A549 (cell line): ENCODE data around the gene HSD17B13. TPM values are rescaled to one million over a fixed set of nuclear protein-coding genes. Genes with fewer than 3 reads are reported as not detected.

ENCODE experiments used
- ATAC-seq, 2 experiments: fragments of 200-7000 bp in 1 of 2; fragments of >200 bp in 1 of 2; cut with Nextera tagmentation in 1 of 2; cut with Tn5 transposase in 1 of 2; 3 replicates each; pipeline versions ENCODE4 v1.8.0 to v1.9.1; 2018 to 2020; ENCODE audit warnings: mild to moderate bottlenecking in 1 of 2, moderate library complexity in 1 of 2
- CTCF ChIA-PET: fragments of 300-600 bp; sonication (Branson Sonifier 250); formaldehyde crosslinking; extraction: SDS; loops from one replicate; lab custom pipeline; 2021; ENCODE audit warnings: antibody characterized with exemption, inconsistent platforms; lab: Yijun Ruan, JAX
- POLR2A ChIA-PET: fragments of 350-600 bp; formaldehyde crosslinking; extraction: SDS; loops from one replicate; lab custom pipeline; 2021; ENCODE audit warnings: antibody characterized with exemption, inconsistent platforms; lab: Yijun Ruan, JAX
- DNase-seq, 2 experiments: peaks; one replicate each; pipeline versions ENCODE4 v3.0.0 to v3.0.0-alpha.2; 2011 to 2016; ENCODE audit warnings: low read depth in 1 of 2, low spot score in 1 of 2
- FAIRE-seq: peaks from 2 replicates; lab custom pipeline; 2011; peaks lifted over from hg19 to GRCh38; lab: Jason Lieb, UNC
- H3K27ac ChIP-seq, 2 experiments: fragments of >200 bp; sonication (Bioruptor Twin); formaldehyde crosslinking; 3 replicates each; pipeline ENCODE4 v1.5.1; 2016 to 2017
- H3K4me1 ChIP-seq: fragments of >200 bp; sonication (Bioruptor Twin); formaldehyde crosslinking; 3 replicates; pipeline ENCODE4 v1.6.1; 2016
- H3K4me2 ChIP-seq: fragments of >200 bp; sonication (Bioruptor Twin); formaldehyde crosslinking; 3 replicates; pipeline ENCODE4 v1.6.1; 2016
- H3K4me3 ChIP-seq: fragments of >200 bp; sonication (Bioruptor Twin); formaldehyde crosslinking; 3 replicates; pipeline ENCODE4 v1.5.1; 2016
- H3K9me3 ChIP-seq: fragments of >200 bp; sonication (Bioruptor Twin); formaldehyde crosslinking; 3 replicates; pipeline ENCODE4 v1.6.1; 2016
- BHLHE40 ChIP-seq: IDR thresholded peaks from 2 replicates; pipeline ENCODE4 v1.6.1; 2012; ENCODE audit warnings: low read depth, low read length, inconsistent platforms
- CBX8 ChIP-seq: fragments of 200-600 bp; sonication (generic); IDR thresholded peaks from 2 replicates; pipeline ENCODE4 v1.6.1; 2016
- CEBPB ChIP-seq, 2 experiments: fragments of >200 bp in 1 of 2; sonication (Bioruptor Twin) in 1 of 2; formaldehyde crosslinking in 1 of 2; IDR thresholded peaks; 2 replicates each; pipeline ENCODE4 v1.6.1; 2012 to 2016
- EHMT2 ChIP-seq: fragments of 200-600 bp; sonication (generic); IDR thresholded peaks from 2 replicates; pipeline ENCODE4 v1.6.1; 2016; ENCODE audit warnings: antibody characterized with exemption, low read depth, mild to moderate bottlenecking, moderate library complexity
- ELK1 ChIP-seq: fragments of 150-350 bp; IDR thresholded peaks from 2 replicates; pipeline ENCODE4 v1.6.1; 2014; ENCODE audit warnings: low read depth, mild to moderate bottlenecking, low read length
- FOXS1 ChIP-seq: fragments of 250-450 bp; sonication (Bioruptor Pico); IDR thresholded peaks from 2 replicates; pipeline ENCODE4 v1.5.0; 2020; ENCODE audit warnings: mild to moderate bottlenecking, moderate library complexity
- HDAC2 ChIP-seq: fragments of 200-600 bp; sonication (generic); IDR thresholded peaks from 2 replicates; pipeline ENCODE4 v1.6.1; 2016
- HEYL ChIP-seq: fragments of 250-450 bp; sonication (Bioruptor Pico); IDR thresholded peaks from 2 replicates; pipeline ENCODE4 v1.8.0; 2021; ENCODE audit warnings: mild to moderate bottlenecking, moderate library complexity
- HMGXB4 ChIP-seq: fragments of 250-450 bp; sonication (Bioruptor Pico); IDR thresholded peaks from 2 replicates; pipeline ENCODE4 v1.5.0; 2021; ENCODE audit warnings: mild to moderate bottlenecking, moderate library complexity, borderline replicate concordance
- HOXB13 ChIP-seq: fragments of 250-450 bp; sonication (Bioruptor Pico); IDR thresholded peaks from 2 replicates; pipeline ENCODE4 v1.5.0; 2020; ENCODE audit warnings: low read depth, mild to moderate bottlenecking, moderate library complexity
- JUN ChIP-seq, 2 experiments: fragments of >200 bp; sonication (Bioruptor Twin); formaldehyde crosslinking; IDR thresholded peaks; 2 replicates in 1 of 2; 3 replicates in 1 of 2; pipeline ENCODE4 v1.6.1; 2016 to 2017
- MAFK ChIP-seq: fragments of 450-650 bp; IDR thresholded peaks from 2 replicates; pipeline ENCODE4 v1.6.1; 2014; ENCODE audit not compliant: partially characterized antibody
- MAX ChIP-seq: IDR thresholded peaks from 2 replicates; pipeline ENCODE4 v1.6.1; 2012
- MAZ ChIP-seq: fragments of 150-350 bp; IDR thresholded peaks from 2 replicates; pipeline ENCODE4 v1.6.1; 2014; ENCODE audit warnings: antibody characterized with exemption, low read depth, low read length, borderline replicate concordance
- NPAS2 ChIP-seq: fragments of 250-450 bp; sonication (Bioruptor Pico); IDR thresholded peaks from 2 replicates; pipeline ENCODE4 v1.8.0; 2022; ENCODE audit warnings: mild to moderate bottlenecking, moderate library complexity, borderline replicate concordance
- POLR2A ChIP-seq: IDR thresholded peaks from 2 replicates; pipeline ENCODE4 v1.6.1; 2012; ENCODE audit warnings: mild to moderate bottlenecking, low read length
- POLR2AphosphoS2 ChIP-seq: conservative IDR thresholded peaks from 2 replicates; pipeline ENCODE4 v1.6.1; 2012; ENCODE audit warnings: low read length, improper control_type of control experiment, inconsistent platforms
- RARB ChIP-seq: fragments of 250-450 bp; sonication (Bioruptor Pico); IDR thresholded peaks from 2 replicates; pipeline ENCODE4 v1.8.0; 2021; ENCODE audit warnings: mild to moderate bottlenecking, moderate library complexity
- RFX5 ChIP-seq: fragments of 450-650 bp; IDR thresholded peaks from 2 replicates; pipeline ENCODE4 v1.7.1; 2014; ENCODE audit warnings: antibody characterized with exemption, mild to moderate bottlenecking, moderate library complexity
- SMC3 ChIP-seq: fragments of >200 bp; sonication (Bioruptor Twin); formaldehyde crosslinking; IDR thresholded peaks from 3 replicates; pipeline ENCODE4 v1.6.1; 2018; ENCODE audit warnings: inconsistent platforms
- SREBF2 ChIP-seq: fragments of 450-650 bp; IDR thresholded peaks from 2 replicates; pipeline ENCODE4 v1.6.1; 2014; ENCODE audit warnings: mild to moderate bottlenecking, moderate library complexity
- TFCP2L1 ChIP-seq: fragments of 250-450 bp; sonication (Bioruptor Pico); IDR thresholded peaks from 2 replicates; pipeline ENCODE4 v1.5.0; 2021; ENCODE audit warnings: mild to moderate bottlenecking
- USF2 ChIP-seq: fragments of 450-650 bp; IDR thresholded peaks from 2 replicates; pipeline ENCODE4 v1.6.1; 2014; ENCODE audit warnings: antibody characterized with exemption
- ZC3H11A ChIP-seq: fragments of 450-650 bp; IDR thresholded peaks from 2 replicates; pipeline ENCODE4 v1.6.1; 2014; ENCODE audit warnings: antibody characterized with exemption, mild to moderate bottlenecking
- WGBS: methylation state at CpG from one replicate; pipeline ENCODE4 v1.1.6; 2017; ENCODE audit errors: missing lambda C conversion rate; 5-methylcytosine and 5-hydroxymethylcytosine counted together
- polyA plus RNA-seq, 4 experiments: library from polyadenylated mRNA; depleted of rRNA in 3 of 4; stranded (reverse); fragments of >200 nt; fragmentation: RNase III in 1 of 4; extraction: RNeasy Plus Mini Kit Qiagen cat#74134 plus additional on column Dnase treatment in 1 of 4; gene quantifications; 2 replicates in 3 of 4; 3 replicates in 1 of 4; pipeline ENCODE4 v1.2.3, GENCODE V29; 2011 to 2017
- TF ChIP-seq, protein P1 (sequence below): IDR thresholded peaks from 2 replicates; pipeline ENCODE4 v1.6.1; 2012

HSD17B13 gene
- polyA plus RNA-seq, 2 of the 4 experiments (the other 2 are of a cell fraction): 0.08 to 0.30 TPM

DNA sequence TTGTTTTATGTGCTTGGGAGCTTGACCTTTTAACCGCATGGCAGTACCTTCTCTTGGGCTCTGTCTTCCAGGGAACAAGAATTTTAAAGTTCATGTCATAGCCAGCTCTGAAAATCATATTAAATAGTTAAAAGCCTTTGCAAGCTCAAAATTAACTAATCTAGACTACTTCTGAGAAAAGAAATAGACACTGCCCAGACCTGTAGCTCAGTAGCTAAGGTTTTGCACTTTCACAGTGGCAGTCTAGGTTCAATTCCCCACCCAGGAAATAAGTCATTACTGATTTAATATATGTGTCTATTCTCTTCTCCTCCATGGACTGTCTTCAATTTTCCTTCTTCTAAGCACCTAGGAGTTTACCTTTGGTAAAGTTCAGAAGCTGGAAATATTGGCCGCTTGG lies 40.9 kb upstream of the HSD17B13 start:
- WGBS: 94% methylated on average over 2 of the region's 2 CpGs
- no peak for TF ChIP-seq USF2
- TF ChIP-seq MAX: no peak
- TF ChIP-seq FOXS1 (CRISPR knock-in tag): no peak
- TF ChIP-seq HDAC2: no peak
- TF ChIP-seq JUN (IDR thresholded peaks at IDR 0.05): no peak
- no peak for TF ChIP-seq NPAS2 (CRISPR knock-in tag)
- no peak for TF ChIP-seq POLR2A
- TF ChIP-seq RFX5: no peak
- TF ChIP-seq HEYL (CRISPR knock-in tag): no peak
- TF ChIP-seq, all 56 proteins: peak for 0
- ChIA-PET POLR2A (no interaction called here), CTCF (interaction anchor here (0.6 to 2.0 kb wide), 5 partner anchors 10 to 1101 kb away, joined by 3 to 6 read pairs (median 4); partner anchors contain the start of gene DSPP)
- ATAC-seq: no peak
- FAIRE-seq: no peak
- no peak overlapping the region for H3K4me2 ChIP-seq
- no peaks in the 10 kb centered on the region for H3K4me1 ChIP-seq
- no peak overlapping the region for H3K4me3 ChIP-seq
- H3K27ac ChIP-seq: no peak overlapping the region
- DNase-seq: peak in 1 of 2 experiments; percentile 16
- no peaks in the 10 kb centered on the region for H3K9me3 ChIP-seq

DNA sequence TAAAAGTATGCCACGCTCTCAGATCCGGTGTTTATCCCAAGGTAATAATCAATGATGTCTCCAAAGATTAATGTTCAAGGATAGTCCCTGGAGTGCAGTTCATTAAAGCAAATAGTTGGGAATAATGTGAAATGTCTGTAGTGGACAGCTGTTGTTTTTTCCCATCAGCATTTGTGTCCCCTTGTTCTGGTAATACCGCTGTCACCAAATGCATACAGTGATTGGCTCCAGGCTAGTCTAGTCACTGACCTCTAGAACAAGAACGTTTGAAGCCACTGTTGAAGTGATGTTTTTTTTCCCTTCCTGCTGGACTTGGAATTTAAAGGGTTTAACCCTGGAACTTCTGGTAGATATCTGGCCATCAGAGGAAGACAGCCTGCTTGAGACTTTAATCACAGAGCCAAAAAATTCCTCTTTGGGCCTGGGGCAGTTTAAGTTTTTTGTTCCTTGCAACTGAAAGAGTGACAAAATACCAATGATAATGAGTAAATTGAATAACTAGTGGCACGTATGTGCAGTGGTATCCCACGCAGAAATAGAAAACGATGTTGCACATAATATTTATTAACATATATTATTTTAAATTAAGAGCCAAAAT lies 37.8 kb upstream of the HSD17B13 start:
- ChIA-PET POLR2A (no interaction called here), CTCF (no interaction called here)
- 87% methylated on average over 7 of the region's 7 CpGs for WGBS
- Histone ChIP-seq H3K9me3 (no peaks in the 10 kb centered on the region), H3K27ac (no peak overlapping the region), H3K4me3 (no peak overlapping the region), H3K4me1 (peaks cover 7% of the 10 kb centered on the region; the same call in 2 of the 3 replicates), H3K4me2 (no peak overlapping the region)
- DNase-seq: no peak
- TF ChIP-seq CEBPB (IDR thresholded peaks at IDR 0.05) (no peak), RARB (CRISPR knock-in tag) (no peak), HDAC2 (no peak), BHLHE40 (no peak), EHMT2 (no peak), SMC3 (no peak), ZC3H11A (no peak), SREBF2 (no peak), CBX8 (no peak), MAZ (no peak), USF2 (no peak), POLR2AphosphoS2 (no peak), TFCP2L1 (CRISPR knock-in tag) (no peak), HEYL (CRISPR knock-in tag) (no peak), NPAS2 (CRISPR knock-in tag) (no peak), MAFK (no peak)
- TF ChIP-seq, protein P1, sequence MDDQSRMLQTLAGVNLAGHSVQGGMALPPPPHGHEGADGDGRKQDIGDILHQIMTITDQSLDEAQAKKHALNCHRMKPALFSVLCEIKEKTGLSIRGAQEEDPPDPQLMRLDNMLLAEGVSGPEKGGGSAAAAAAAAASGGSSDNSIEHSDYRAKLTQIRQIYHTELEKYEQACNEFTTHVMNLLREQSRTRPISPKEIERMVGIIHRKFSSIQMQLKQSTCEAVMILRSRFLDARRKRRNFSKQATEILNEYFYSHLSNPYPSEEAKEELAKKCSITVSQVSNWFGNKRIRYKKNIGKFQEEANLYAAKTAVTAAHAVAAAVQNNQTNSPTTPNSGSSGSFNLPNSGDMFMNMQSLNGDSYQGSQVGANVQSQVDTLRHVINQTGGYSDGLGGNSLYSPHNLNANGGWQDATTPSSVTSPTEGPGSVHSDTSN: no peak
- no peak for FAIRE-seq
- no peak for ATAC-seq

- POLR2A ChIA-PET: no interaction called here
- DNase-seq (no peak), ATAC-seq (no peak), FAIRE-seq (no peak)
- TF ChIP-seq ELK1 (no peak), HMGXB4 (CRISPR knock-in tag) (no peak), HOXB13 (no peak)
- CTCF ChIA-PET: no interaction called here
- Histone ChIP-seq H3K4me3 (no peak overlapping the region), H3K4me2 (no peak overlapping the region), H3K27ac (no peak overlapping the region), H3K4me1 (peaks cover 18% of the 10 kb centered on the region), H3K9me3 (no peaks in the 10 kb centered on the region)
- 98% methylated on average over 4 of the region's 4 CpGs for WGBS
Observed at GRCh38 chr4:87359258-87359657, 36.6 kb upstream of the HSD17B13 start.
